GM13976 (cell line): Measurements from ENCODE around the gene PRR35.

Source experiments
- DNase-seq: peaks from one replicate; pipeline ENCODE4 v3.0.0; 2012; ENCODE audit warnings: low spot score
- CTCF ChIP-seq: IDR thresholded peaks from 2 replicates; pipeline ENCODE4 v1.5.1; 2012; ENCODE audit warnings: borderline replicate concordance, mild to moderate bottlenecking; ENCODE audit not compliant: insufficient read depth; ENCODE audit errors: extremely low read depth, missing control alignments, control extremely low read depth
- in situ Hi-C: fragments of 300-500 bp; cut with MboI; formaldehyde crosslinking; loops from one replicate; pipeline ENCODE4 v1.12.0; 2022; ENCODE audit warnings: low sequenced_read_pairs, mixed read lengths, inconsistent platforms; ENCODE audit not compliant: unreplicated experiment

The PRR35 gene

GRCh38 chr16:560204-560700, at the start of gene PRR35:
Gene PRR35, plus strand, starts transcription at chr16:560394. Its CDS starts 2,901 bp downstream, at chr16:563295.
- in situ Hi-C loops = no loop called here
- DNase-seq = no peak
- no peak for TF ChIP-seq CTCF

GRCh38 chr16:512802-513201, 47.4 kb upstream of the PRR35 start:
- no peak for DNase-seq
- TF ChIP-seq CTCF = no peak
- in situ Hi-C loops = no loop called here

GRCh38 chr16:513950-514349, 46.2 kb upstream of the PRR35 start:
- DNase-seq = no peak
- in situ Hi-C loops = no loop called here
- no peak for TF ChIP-seq CTCF

GRCh38 chr16:515175-515938, 44.8 kb upstream of the PRR35 start:
- no peak for TF ChIP-seq CTCF
- in situ Hi-C loops = no loop called here

GRCh38 chr16:515939-516226, 44.3 kb upstream of the PRR35 start:
- no peak for DNase-seq
- no peak for TF ChIP-seq CTCF
- in situ Hi-C loops = no loop called here

More at GRCh38 chr16:515175-515938, 44.8 kb upstream of the PRR35 start:
- DNase-seq = no peak

- DNase-seq = no peak
- in situ Hi-C loops = no loop called here
Observed at GRCh38 chr16:516301-516700, 43.9 kb upstream of the PRR35 start.

More at GRCh38 chr16:516301-516700, 43.9 kb upstream of the PRR35 start:
- no peak for TF ChIP-seq CTCF
